DOHH2 (cell line): Measurements from ENCODE around the gene TOMM70.

Experiments used
- CTCF ChIP-seq: fragments of 200-600 bp; sonication (generic); IDR thresholded peaks from one replicate; pipeline ENCODE4 v1.5.1; 2014; ENCODE audit warnings: antibody characterized with exemption, mild to moderate bottlenecking, low read depth, low read length; ENCODE audit not compliant: poor library complexity, severe bottlenecking
- EZH2phosphoT487 ChIP-seq: fragments of 200-600 bp; sonication (generic); IDR thresholded peaks from 2 replicates; pipeline ENCODE4 v1.6.1; 2017; ENCODE audit warnings: borderline replicate concordance, mild to moderate bottlenecking, antibody characterized with exemption, low read length, moderate library complexity, mixed read lengths

GRCh38 chr3:100424261-100424660 is 23.4 kb upstream of the TOMM70 start:
- TF ChIP-seq CTCF (no peak), EZH2phosphoT487 (no peak)
